ENCODE data around the gene DNMT3A. TPM values are rescaled to one million over a fixed set of nuclear protein-coding genes. Genes with fewer than 3 reads are reported as not detected.

The DNMT3A gene
- total RNA-seq, 1 donor: 11.7 TPM

- TF ChIP-seq CTCF (IDR thresholded peaks at IDR 0.05; ENCODE audit: insufficient read depth, low read depth, low read length): no peak
- no peak overlapping the region for H3K4me3 ChIP-seq (ENCODE audit: low read depth, low read length)
- no peak for DNase-seq (ENCODE audit: low read depth)
These were observed 75.3 kb downstream of the DNMT3A start for GRCh38 chr2:25266399-25266798.

- TF ChIP-seq CTCF (IDR thresholded peaks at IDR 0.05; ENCODE audit: insufficient read depth, low read depth, low read length): no peak
- no peak overlapping the region for H3K4me3 ChIP-seq (ENCODE audit: low read depth, low read length)
- DNase-seq (ENCODE audit: low read depth): no peak
These were observed 75.9 kb downstream of the DNMT3A start for GRCh38 chr2:25265802-25266201.

- no peak for DNase-seq (ENCODE audit: low read depth)
- TF ChIP-seq CTCF (IDR thresholded peaks at IDR 0.05; ENCODE audit: insufficient read depth, low read depth, low read length): no peak
These were observed 76.7 kb downstream of the DNMT3A start for GRCh38 chr2:25265001-25265400.

GRCh38 chr2:25262288-25262687, 79.4 kb downstream of the DNMT3A start:
- no peak for TF ChIP-seq CTCF (IDR thresholded peaks at IDR 0.05; ENCODE audit: insufficient read depth, low read depth, low read length)
- no peak overlapping the region for H3K4me3 ChIP-seq (ENCODE audit: low read depth, low read length)
- DNase-seq (ENCODE audit: low read depth): no peak

More at GRCh38 chr2:25265001-25265400, 76.7 kb downstream of the DNMT3A start:
- H3K4me3 ChIP-seq (ENCODE audit: low read depth, low read length): no peak overlapping the region

DNA sequence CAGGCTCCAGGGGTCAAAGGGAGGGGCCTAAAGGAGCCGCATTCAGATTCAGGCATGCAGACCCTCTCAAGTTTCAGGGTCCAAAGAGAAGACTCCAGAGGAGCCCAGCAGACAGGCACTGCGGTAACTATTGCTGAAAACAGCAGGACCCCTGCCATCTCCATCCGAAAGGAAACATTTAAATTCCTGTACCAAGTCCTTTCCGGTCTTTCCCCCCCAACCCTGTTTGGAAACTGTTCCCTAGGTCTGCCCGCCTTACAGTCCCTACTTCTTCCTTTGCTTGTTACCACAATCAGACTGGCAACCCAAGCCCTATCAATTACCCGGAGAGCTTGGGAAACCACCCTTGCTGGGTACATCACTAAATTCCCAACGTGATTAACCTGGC, 82.0 kb downstream of the DNMT3A start:
- TF ChIP-seq CTCF (IDR thresholded peaks at IDR 0.05; ENCODE audit: insufficient read depth, low read depth, low read length): no peak
- no peak for DNase-seq (ENCODE audit: low read depth)
- no peak overlapping the region for H3K4me3 ChIP-seq (ENCODE audit: low read depth, low read length)

GRCh38 chr2:25258847-25259736, 82.6 kb downstream of the DNMT3A start:
- TF ChIP-seq CTCF (IDR thresholded peaks at IDR 0.05; ENCODE audit: insufficient read depth, low read depth, low read length): no peak
- DNase-seq (ENCODE audit: low read depth): no peak
- no peak overlapping the region for H3K4me3 ChIP-seq (ENCODE audit: low read depth, low read length)

Data from fibroblast of villous mesenchyme (primary cell).